Measurements from ENCODE around the gene MCF2L.

Gene MCF2L

DNA sequence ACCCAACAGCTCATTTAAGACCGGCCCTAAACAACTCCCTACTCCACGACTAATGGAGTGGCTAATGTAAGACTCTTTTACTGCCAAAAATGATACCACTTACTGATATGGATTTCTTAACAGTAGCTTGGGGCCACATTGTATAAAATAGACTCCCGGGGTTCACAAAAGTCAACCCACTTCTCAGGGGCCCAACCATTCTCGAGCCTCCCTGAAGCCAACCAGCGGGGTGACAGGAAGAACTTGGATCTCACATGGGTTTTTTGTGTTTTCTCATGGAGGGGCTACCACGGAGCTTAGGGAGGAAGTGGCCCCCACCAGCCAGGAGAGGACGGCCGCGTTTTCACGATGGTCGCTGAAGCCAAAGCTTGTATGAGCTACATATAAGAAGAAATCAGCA, 8.1 kb downstream of the MCF2L start:
- Histone ChIP-seq H3K4me1 (ENCODE audit: control insufficient read depth, low read depth, low read length) (no peaks in the 10 kb centered on the region), H3K36me3 (ENCODE audit: control insufficient read depth, low read depth, low read length) (no peaks in the 10 kb centered on the region), H3K27ac (ENCODE audit: low read length) (no peak overlapping the region), H3K27me3 (ENCODE audit: control insufficient read depth, insufficient read depth, low read length) (no peaks in the 10 kb centered on the region), H3K9ac (ENCODE audit: low read length) (no peak overlapping the region), H3K9me3 (ENCODE audit: control insufficient read depth, low read depth, low read length) (no peaks in the 10 kb centered on the region), H3K4me3 (ENCODE audit: low read length) (no peak overlapping the region)

DNA sequence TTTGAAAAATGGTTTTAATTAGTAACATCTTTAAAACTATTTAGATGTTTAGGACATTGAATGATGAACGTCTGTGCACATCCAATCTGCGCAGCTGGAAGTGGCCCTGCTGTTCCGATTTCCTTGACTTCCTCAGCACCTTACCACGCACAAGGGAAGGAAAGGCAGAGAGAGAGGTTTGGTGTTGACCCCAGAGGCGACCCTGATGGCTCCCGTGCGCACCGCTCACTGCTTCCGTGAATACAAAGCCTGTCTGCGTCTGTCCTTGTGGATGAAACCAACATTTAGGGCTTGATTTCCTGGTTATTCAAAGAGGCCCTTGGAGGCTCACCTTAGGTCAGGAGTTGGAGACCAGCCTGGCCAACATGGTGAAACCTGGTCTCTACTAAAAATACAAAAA, 8.5 kb downstream of the MCF2L start:
- no peaks in the 10 kb centered on the region for H3K27me3 ChIP-seq (ENCODE audit: control insufficient read depth, insufficient read depth, low read length)

DNA sequence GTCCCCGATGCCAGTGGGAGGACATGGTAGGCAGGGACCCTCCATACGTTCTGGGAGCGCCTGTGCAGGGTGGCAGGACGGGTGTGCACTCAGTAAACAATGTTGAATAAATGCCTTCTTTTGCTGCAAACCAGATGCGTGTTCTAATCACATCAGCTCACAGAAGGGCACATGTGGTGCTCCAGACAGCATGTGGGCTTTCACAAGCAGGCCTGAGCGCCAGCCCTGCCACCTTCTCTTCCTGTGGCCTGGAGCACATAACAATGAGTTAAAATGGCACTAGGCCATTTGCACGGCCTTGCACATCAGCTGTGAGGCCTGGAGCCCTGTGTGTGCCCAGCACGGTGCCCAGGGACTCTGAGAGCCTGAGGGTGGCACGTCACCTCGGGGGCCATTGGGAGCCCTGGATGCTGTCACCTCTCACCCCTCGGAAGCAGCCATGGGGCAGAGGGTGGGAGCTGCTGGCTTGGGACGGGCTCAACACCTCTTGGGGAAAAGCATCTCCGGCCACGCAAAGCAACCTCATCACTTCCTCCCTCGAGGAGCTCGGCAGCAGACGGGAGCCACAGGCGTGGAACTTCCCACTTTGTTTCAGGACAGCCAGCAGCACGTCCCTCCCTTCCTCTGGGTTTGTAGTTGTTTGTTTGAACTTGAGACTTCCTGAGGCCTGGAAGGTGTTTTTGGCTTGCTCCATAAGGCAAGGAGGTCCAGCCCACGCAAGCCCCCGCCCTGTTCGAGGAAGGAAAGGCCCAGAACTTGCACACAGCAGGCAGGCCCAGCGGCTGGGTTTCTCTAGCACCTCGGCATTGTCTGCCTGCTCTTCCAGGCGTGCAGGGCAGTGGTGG, 9.8 kb downstream of the MCF2L start:
- H3K27ac ChIP-seq (ENCODE audit: low read length): no peak overlapping the region
- H3K36me3 ChIP-seq (ENCODE audit: control insufficient read depth, low read depth, low read length): no peaks in the 10 kb centered on the region
- H3K4me1 ChIP-seq (ENCODE audit: control insufficient read depth, low read depth, low read length): no peaks in the 10 kb centered on the region
- no peaks in the 10 kb centered on the region for H3K27me3 ChIP-seq (ENCODE audit: control insufficient read depth, insufficient read depth, low read length)
- H3K4me3 ChIP-seq (ENCODE audit: low read length): no peak overlapping the region
- no peaks in the 10 kb centered on the region for H3K9me3 ChIP-seq (ENCODE audit: control insufficient read depth, low read depth, low read length)
- no peak overlapping the region for H3K9ac ChIP-seq (ENCODE audit: low read length)

More for the DNA sequence above, 8.5 kb downstream of the MCF2L start:
- Histone ChIP-seq H3K27ac (ENCODE audit: low read length) (no peak overlapping the region), H3K9ac (ENCODE audit: low read length) (no peak overlapping the region), H3K4me1 (ENCODE audit: control insufficient read depth, low read depth, low read length) (no peaks in the 10 kb centered on the region), H3K9me3 (ENCODE audit: control insufficient read depth, low read depth, low read length) (no peaks in the 10 kb centered on the region), H3K36me3 (ENCODE audit: control insufficient read depth, low read depth, low read length) (no peaks in the 10 kb centered on the region), H3K4me3 (ENCODE audit: low read length) (no peak overlapping the region)

DNA sequence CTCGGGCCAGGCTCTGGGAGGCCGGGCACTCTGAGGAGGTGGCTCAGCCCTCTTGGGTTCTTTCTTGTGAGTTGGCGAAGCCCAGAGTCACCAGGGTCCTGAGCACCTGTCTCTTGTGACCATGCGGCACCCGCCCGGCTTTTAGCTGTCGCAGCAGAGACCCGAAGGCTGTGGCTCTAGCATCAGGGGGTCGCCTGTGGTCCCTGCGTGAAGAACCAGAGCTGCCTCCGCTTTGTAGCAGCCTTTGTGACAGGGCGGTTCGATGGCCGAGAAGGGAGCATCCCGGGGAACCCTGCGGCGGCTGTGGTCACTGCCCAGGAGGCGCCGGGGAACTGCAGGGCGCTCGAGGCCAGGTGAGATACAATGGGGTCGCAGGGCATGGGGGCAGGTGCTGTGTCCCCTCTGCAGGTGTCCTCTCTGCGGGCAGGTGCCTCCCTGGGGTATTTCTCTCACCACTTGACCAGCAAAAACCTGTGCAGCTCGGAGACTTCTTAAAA, 10.4 kb downstream of the MCF2L start:
- Histone ChIP-seq H3K36me3 (ENCODE audit: control insufficient read depth, low read depth, low read length) (no peaks in the 10 kb centered on the region), H3K4me3 (ENCODE audit: low read length) (no peak overlapping the region), H3K4me1 (ENCODE audit: control insufficient read depth, low read depth, low read length) (no peaks in the 10 kb centered on the region), H3K27ac (ENCODE audit: low read length) (no peak overlapping the region), H3K9ac (ENCODE audit: low read length) (no peak overlapping the region), H3K27me3 (ENCODE audit: control insufficient read depth, insufficient read depth, low read length) (no peaks in the 10 kb centered on the region), H3K9me3 (ENCODE audit: control insufficient read depth, low read depth, low read length) (no peaks in the 10 kb centered on the region)

DNA sequence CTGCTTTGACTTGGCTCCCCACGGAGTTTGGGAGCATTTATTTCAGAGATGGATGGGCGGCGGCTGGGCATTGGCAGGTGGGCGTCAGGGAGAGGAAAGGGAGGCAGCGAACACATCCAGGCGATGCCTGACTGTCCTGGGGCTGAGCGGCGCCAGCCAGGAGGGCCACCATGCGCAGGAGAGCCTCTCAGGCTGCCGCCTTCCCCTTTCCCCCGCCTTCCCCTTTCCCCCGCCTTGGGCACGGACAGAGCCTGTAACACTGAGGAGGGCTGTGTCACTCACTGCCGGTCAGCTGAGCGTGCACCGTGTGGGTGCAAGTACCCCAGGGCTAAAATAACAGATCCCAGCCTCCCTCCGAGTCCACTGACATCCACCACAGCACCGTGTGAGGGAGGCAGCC, 11.4 kb downstream of the MCF2L start:
- no peaks in the 10 kb centered on the region for H3K27me3 ChIP-seq (ENCODE audit: control insufficient read depth, insufficient read depth, low read length)
- no peaks in the 10 kb centered on the region for H3K4me1 ChIP-seq (ENCODE audit: control insufficient read depth, low read depth, low read length)
- H3K9me3 ChIP-seq (ENCODE audit: control insufficient read depth, low read depth, low read length): no peaks in the 10 kb centered on the region
- no peak overlapping the region for H3K9ac ChIP-seq (ENCODE audit: low read length)
- no peaks in the 10 kb centered on the region for H3K36me3 ChIP-seq (ENCODE audit: control insufficient read depth, low read depth, low read length)
- no peak overlapping the region for H3K27ac ChIP-seq (ENCODE audit: low read length)
- H3K4me3 ChIP-seq (ENCODE audit: low read length): no peak overlapping the region

DNA sequence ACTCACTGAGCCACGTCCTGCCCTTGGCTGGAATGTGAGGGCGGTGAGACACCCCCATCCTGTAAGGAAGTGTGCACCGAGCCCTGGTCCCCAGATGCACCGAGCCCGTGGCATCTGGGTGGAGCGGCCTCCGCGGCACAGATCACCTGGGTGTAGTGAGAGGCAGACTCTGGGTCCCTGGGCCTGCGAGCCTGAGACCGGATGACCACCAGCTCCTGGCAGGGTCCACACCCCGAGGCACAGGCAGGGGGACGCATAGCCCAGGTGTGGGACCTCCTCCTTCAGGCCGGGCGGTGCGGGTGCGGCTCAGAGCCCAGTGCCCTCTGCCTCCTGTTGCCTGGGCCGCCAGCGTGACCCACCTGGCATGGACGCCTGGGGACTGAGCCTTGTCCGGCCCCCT, 12.4 kb downstream of the MCF2L start:
- H3K27ac ChIP-seq (ENCODE audit: low read length): no peak overlapping the region
- H3K4me3 ChIP-seq (ENCODE audit: low read length): no peak overlapping the region
- H3K27me3 ChIP-seq (ENCODE audit: control insufficient read depth, insufficient read depth, low read length): no peaks in the 10 kb centered on the region
- H3K36me3 ChIP-seq (ENCODE audit: control insufficient read depth, low read depth, low read length): no peaks in the 10 kb centered on the region
- no peaks in the 10 kb centered on the region for H3K4me1 ChIP-seq (ENCODE audit: control insufficient read depth, low read depth, low read length)
- no peak overlapping the region for H3K9ac ChIP-seq (ENCODE audit: low read length)
- H3K9me3 ChIP-seq (ENCODE audit: control insufficient read depth, low read depth, low read length): no peaks in the 10 kb centered on the region

DNA sequence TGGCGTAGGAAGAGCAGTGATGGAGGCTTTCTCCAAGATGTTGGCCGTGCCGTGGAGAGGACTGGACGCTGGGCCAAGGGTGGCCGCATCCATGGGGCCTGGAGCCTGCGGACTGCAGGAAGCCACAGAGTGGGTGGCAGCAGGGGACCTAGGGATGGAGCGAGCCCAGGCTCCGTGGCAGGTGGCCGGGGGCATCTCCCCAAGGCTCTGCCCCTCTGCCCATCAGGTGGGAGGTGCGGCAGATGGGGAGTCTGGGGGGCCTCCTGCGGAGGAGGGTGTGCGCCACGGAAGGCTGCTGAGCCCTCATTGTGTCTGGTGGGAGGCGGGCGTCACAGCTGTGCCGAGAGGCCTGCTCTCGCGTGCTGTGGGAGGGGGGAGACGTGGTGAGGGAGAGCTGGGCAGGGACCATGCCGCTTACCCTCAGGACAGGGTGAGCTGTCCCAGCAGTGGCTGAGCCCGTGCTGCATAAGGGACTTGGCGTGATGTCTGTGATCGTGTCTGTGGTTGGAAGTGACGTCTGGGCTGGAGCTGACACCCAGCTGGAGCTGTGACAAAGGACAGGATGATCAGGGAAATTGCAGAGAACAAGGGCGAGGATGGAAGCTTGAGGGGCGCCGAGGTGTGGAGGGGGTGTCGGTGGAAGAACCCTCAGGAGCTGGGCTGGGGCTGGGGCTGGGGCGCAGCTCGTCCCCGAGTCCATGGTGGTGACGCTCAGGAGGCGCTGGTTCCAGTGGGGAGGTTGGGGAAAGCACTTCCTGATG, 13.4 kb downstream of the MCF2L start:
- H3K27me3 ChIP-seq (ENCODE audit: control insufficient read depth, insufficient read depth, low read length): no peaks in the 10 kb centered on the region
- no peaks in the 10 kb centered on the region for H3K9me3 ChIP-seq (ENCODE audit: control insufficient read depth, low read depth, low read length)
- H3K4me1 ChIP-seq (ENCODE audit: control insufficient read depth, low read depth, low read length): no peaks in the 10 kb centered on the region
- H3K36me3 ChIP-seq (ENCODE audit: control insufficient read depth, low read depth, low read length): no peaks in the 10 kb centered on the region
- H3K27ac ChIP-seq (ENCODE audit: low read length): no peak overlapping the region
- H3K4me3 ChIP-seq (ENCODE audit: low read length): no peak overlapping the region
- no peak overlapping the region for H3K9ac ChIP-seq (ENCODE audit: low read length)

DNA sequence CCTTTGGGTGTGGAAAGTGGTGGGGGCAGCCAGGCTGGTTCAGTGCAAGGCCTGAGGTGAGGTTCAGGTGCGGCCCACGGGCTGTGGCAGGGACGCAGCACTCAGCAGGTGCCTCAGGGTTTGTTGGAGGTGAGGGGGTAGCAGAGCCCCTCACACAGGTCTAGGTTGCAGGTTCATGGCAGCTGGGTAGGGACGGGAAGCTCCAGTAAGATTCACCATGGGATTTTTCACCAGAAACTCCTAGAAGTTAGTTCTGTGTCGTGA, 14.0 kb downstream of the MCF2L start:
- Histone ChIP-seq H3K27me3 (ENCODE audit: control insufficient read depth, insufficient read depth, low read length) (no peaks in the 10 kb centered on the region), H3K4me3 (ENCODE audit: low read length) (no peak overlapping the region), H3K9me3 (ENCODE audit: control insufficient read depth, low read depth, low read length) (no peaks in the 10 kb centered on the region), H3K9ac (ENCODE audit: low read length) (no peak overlapping the region), H3K36me3 (ENCODE audit: control insufficient read depth, low read depth, low read length) (no peaks in the 10 kb centered on the region), H3K4me1 (ENCODE audit: control insufficient read depth, low read depth, low read length) (no peaks in the 10 kb centered on the region), H3K27ac (ENCODE audit: low read length) (no peak overlapping the region)

DNA sequence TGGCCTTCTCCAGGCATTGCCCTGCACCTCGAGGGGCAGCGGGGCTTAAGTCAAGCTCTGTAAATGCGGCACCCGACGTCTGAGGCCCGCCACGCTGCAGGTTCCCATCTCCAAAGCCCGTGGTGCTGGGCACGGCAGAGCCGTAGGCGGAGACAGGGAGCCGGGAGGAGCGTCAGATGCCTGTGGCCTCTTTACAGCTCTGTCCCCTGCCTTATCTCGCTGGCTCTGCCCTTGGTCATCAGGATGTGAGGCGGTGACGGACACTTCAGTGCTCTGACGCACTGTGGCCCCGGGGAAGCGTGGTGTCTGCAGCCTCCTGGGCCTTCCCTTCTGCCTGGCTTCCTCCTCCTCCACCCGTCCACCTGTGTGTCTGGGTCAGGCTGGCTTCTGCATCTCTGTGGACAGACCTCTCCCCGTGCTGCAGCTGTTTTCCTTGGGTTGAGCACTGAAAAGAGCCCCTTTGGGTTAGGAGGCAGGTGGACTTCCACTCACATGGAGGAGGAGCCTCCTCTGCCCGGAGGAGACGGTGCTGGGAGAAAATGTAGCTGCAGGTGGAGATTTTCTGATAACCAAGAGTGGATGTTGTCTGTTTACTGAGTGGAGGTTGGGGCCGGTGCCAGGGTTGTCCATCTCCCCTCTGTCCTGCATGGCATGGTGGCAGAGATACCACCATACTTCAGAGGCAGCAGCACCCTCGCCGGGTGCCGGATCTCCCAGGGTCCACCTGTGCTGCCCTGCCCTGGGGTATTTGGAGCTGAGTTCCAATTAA, 14.6 kb downstream of the MCF2L start:
- H3K9me3 ChIP-seq (ENCODE audit: control insufficient read depth, low read depth, low read length): no peaks in the 10 kb centered on the region
- H3K36me3 ChIP-seq (ENCODE audit: control insufficient read depth, low read depth, low read length): no peaks in the 10 kb centered on the region
- H3K4me1 ChIP-seq (ENCODE audit: control insufficient read depth, low read depth, low read length): no peaks in the 10 kb centered on the region
- H3K4me3 ChIP-seq (ENCODE audit: low read length): no peak overlapping the region
- no peak overlapping the region for H3K27ac ChIP-seq (ENCODE audit: low read length)
- H3K9ac ChIP-seq (ENCODE audit: low read length): no peak overlapping the region
- no peaks in the 10 kb centered on the region for H3K27me3 ChIP-seq (ENCODE audit: control insufficient read depth, insufficient read depth, low read length)

DNA sequence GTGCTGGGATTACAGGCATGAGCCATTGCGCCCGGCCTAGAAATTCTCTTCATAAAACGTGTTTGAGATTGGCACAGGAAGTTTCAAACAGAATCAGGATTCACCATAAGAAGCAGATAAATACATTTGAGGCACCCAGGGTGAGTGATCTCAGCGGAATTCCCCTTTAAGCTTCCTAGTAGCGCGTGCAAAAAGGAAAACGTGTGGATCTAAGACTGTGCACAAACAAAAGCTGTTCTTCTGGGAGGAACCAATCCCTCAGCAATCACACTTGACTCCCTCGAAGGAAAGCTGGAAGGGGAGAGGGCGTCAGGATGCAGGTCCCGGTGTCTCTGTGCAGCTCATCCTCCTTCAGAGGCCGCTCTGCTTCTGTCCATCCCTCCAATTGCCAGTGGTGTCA, 15.5 kb downstream of the MCF2L start:
- no peak overlapping the region for H3K9ac ChIP-seq (ENCODE audit: low read length)
- no peaks in the 10 kb centered on the region for H3K9me3 ChIP-seq (ENCODE audit: control insufficient read depth, low read depth, low read length)
- H3K4me3 ChIP-seq (ENCODE audit: low read length): no peak overlapping the region
- no peak overlapping the region for H3K27ac ChIP-seq (ENCODE audit: low read length)
- H3K4me1 ChIP-seq (ENCODE audit: control insufficient read depth, low read depth, low read length): no peaks in the 10 kb centered on the region
- H3K27me3 ChIP-seq (ENCODE audit: control insufficient read depth, insufficient read depth, low read length): no peaks in the 10 kb centered on the region
- H3K36me3 ChIP-seq (ENCODE audit: control insufficient read depth, low read depth, low read length): no peaks in the 10 kb centered on the region

DNA sequence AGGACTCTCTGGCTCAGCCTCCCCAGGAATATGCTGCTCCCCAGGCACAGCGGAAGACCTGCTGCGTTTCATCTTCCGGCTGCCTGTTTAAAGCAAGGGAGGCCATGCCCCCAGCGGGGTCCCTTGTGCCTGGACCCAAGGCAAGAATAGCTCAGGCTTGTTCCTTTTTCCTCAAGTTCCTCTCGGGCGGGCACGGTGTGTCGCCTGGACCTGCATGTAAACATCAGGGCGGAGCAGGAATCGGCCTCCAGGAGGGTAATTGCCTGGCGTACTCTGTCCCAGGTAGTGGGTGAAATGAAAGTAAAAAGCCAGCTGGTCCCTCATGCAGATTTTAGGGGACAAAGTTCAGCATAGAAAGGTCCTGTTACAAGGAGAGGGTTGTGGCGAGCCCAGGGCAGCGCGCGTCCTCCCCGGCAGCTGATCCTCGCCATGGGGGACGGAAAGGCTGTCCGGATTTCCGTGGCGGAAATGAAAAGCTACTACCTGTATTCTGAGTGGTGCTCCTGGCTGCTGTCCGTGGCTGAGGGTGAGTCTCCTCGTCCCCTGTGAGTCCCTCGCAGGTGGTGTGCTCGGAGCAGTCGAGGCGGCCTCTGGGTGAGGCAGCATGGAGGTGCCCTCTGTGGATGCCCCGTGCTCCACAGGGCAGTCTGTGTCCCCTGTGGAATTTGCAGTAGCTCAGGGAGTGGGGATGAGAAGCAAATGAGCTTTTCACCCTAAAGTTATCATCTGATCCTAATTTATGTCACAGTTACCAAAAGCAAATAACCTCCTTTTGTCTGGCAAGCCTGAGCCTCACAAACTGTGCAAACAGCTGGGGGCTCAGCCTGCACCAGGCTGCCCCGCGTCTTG, 16.2 kb downstream of the MCF2L start:
- H3K9me3 ChIP-seq (ENCODE audit: control insufficient read depth, low read depth, low read length): no peaks in the 10 kb centered on the region
- no peak overlapping the region for H3K4me3 ChIP-seq (ENCODE audit: low read length)
- H3K27ac ChIP-seq (ENCODE audit: low read length): no peak overlapping the region
- H3K9ac ChIP-seq (ENCODE audit: low read length): no peak overlapping the region
- no peaks in the 10 kb centered on the region for H3K36me3 ChIP-seq (ENCODE audit: control insufficient read depth, low read depth, low read length)
- no peaks in the 10 kb centered on the region for H3K4me1 ChIP-seq (ENCODE audit: control insufficient read depth, low read depth, low read length)
- no peaks in the 10 kb centered on the region for H3K27me3 ChIP-seq (ENCODE audit: control insufficient read depth, insufficient read depth, low read length)

All from iPS-18a (cell line).